HG02938 (cell line): ENCODE results near the gene SMIM44.

ENCODE experiments used
- ATAC-seq: cut with Tn5 transposase; IDR thresholded peaks from one replicate; pipeline ENCODE4 v1.9.1; 2021; ENCODE audit warnings: mild to moderate bottlenecking, moderate library complexity; ENCODE audit not compliant: unreplicated experiment

The SMIM44 gene

DNA sequence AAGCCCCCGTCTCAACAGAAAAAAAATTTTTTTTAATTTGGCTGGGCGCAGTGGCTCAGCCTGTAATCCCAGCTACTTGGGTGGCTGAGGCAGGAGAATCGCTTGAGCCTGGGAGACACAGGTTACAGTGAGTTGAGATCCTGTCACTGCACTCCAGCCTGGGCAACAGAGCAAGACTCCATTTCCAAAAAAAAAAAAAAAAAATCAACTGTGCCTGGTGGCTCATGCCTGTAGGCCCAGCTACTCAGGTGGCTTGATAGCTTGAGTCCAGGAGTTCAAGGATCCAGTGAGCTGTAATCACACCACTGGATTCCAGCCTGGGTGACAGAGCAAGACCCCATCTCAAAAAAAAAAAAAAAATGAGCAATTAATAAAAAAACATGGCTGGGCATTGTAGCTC lies 18.5 kb upstream of the SMIM44 start:
- no peak for ATAC-seq

DNA sequence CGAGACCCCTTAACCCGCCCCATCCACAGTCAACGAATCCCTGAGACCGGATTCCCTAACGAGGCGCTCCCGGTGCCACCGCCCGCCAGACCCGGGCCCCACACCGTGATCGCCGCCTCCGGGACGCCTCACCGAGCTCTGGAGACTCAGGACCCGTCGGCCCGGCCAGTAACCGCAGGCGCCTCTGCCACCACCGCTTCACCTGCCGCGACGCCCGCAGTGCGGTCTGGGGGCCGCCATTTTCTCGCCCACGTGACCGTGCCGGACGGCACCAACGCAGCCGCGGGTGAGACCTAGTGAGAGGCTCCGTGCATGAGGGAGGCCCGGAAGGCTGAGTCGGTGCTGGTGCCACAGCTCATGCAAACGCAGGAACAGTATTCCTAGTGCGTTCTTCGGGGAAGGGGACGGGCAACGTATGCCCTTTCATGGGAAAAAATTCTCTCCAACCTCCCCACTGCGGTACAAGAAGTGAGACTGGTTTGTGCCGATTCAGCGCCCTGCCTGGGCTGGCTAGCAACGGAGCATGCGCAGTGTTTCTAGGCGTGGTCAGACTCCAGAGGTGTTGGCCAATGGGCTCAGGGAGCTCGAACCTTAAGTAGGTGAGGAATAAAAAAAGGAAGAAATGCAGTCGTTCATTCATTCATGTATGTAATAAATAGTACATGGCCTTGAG lies 17.3 kb upstream of the SMIM44 start, which contains the start of gene DOHH:
Gene DOHH (minus strand): TSS at position 246 of the 673 bp plus-strand sequence. CDS start 3,860 bp downstream, outside the sequence.
- ATAC-seq: peak; percentile 74

DNA sequence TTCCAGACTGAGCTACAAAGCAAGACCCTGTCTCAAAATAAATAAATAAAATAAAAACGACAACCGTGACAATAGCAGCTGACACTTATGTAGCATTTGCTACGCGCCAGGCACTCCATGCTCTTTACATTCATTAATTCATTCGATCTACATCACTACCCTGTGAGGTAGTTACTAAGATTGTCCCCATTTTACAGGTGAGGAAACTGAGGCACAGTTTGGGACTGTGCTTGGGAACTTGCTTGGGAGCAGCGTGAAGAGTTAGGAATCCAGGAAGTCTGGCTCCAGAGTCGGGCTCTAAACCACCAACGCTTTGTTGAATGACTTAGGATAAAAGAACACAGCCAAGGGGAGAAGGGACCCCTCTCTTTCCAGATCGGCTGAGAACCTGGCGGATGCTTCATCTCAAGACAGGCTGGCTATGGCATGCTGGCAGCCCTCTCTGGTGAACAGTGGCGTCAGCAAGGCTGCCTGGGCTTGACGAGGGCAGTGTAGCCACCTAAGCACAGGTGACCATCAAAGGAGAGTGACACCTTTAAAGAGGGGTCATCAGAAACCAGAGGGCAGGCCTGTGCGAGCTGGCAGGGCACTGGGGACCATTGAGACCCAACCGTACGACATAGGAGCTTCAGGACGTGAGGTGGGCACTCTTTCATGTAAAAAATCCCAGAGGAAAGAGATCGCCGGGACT lies 16.6 kb upstream of the SMIM44 start:
- ATAC-seq: no peak

DNA sequence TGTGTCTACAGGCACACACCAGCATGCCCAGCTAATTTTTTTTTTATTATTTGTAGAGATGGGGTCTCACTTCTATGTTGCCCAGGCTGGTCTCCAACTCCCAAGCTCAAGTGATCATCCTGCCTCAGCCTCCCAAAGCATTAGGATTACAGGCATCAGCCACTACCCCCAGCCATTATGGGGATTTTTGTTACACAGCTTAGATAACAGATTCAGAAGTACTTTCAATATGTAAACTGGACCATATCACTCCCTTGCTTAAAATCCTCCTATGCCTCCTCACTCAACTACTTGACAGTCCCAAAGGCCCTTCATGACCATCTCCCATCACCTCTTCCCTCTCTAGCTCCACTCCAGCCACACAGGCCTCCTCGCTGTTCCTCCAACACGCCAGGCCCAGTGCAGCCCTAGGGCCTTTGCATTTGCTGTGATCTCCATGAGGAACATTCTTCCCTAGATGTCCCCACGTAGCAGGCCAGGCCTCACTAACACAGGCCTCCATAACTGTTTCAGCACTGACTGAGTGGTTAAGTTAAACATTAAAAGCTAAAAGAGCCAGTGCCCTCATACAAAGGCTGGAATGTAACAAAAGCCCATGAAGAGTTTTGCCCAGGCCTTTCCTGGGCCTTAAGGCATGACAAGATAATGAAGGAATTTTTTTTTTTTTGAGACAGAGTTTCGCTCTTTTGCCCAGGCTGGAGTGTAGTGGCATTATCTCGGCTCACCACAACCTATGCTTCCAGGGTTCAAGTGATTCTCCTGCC lies 14.7 kb upstream of the SMIM44 start:
- ATAC-seq: no peak

DNA sequence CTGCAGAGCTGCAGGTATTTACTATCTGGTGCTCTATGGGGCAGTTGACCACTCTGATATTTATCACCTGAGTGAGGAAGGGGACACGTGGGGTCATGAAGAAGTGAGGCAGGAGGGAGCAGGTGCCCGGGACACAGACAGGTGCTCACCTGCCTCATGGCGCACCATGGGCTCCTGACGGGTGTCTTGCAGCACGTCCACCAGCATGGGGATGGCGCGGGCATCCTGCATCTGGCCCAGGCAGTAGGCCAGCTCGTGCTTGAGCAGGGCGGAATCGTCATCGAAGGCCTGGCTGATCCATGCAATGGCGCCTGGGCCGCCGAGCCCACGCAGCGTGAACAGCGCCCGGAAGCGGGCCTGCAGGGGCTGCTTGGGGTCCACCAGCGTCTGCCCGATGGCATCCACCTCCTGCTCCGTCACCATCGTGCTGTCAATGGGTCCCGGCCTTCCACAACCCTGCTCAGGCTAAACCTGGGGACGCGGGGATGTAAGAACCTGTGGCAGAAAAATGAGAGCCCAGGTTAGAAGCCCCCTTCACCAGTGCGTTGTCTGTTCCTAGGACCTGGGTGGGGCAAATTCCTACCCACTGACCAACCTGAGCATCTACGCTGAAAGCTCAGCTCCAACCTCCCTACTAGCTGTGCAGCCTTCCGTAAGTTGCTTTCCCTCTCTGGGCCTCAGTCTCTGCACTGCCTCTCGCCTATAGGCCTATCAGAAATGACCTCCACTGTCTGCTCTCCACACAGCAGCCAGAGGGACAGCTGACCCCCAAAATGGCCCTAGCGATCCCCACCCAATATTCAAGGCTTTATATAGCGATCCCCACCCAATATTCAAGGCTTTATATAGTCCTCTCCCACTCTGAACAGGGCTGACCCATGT lies 13.4 kb upstream of the SMIM44 start:
- no peak for ATAC-seq

DNA sequence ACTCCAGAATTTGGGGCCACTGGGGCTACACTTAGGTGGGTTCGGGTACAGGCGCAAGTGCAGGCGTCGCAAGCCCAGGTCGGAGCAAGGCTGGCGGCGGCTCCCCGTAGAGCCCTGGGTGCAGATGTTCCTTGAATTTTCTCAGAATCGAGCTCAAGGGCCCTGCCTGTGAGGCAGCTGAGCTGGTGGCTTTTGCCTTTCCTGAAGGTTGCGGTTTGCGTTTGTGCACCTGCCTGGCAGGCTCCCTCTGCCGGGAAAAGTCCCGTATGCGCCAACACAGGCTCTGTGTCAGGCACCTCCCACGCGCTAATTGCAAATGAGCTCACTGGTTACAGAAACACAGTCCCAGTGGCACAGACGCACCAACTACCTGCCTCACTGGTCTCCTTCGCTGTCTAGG lies 11.3 kb upstream of the SMIM44 start:
- no peak for ATAC-seq

DNA sequence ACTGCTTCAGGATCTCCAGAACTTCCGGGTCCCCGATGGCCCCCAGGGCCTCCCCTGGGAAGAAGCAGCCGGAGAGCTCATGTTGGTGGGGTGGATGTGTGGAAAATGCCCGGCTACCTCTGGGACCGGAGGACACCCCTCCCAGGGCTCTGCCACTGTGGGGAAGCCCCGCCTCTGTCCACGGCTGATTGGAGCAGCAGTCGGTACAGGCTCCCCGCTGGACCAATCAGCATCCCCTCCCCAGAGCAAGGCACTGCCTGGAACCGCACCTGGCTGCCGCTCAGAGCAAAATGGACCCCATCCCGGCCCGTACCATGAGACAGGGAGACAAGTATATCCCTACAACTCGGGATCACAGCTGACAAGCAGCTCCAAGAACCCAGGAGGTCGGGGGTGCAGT lies 10.8 kb upstream of the SMIM44 start:
- no peak for ATAC-seq

GRCh38 chr19:3493651-3494050 lies 10.4 kb upstream of the SMIM44 start:
- no peak for ATAC-seq

GRCh38 chr19:3492919-3493318 lies 9.7 kb upstream of the SMIM44 start:
- ATAC-seq: no peak

GRCh38 chr19:3492131-3492839 lies 9.0 kb upstream of the SMIM44 start:
- no peak for ATAC-seq

DNA sequence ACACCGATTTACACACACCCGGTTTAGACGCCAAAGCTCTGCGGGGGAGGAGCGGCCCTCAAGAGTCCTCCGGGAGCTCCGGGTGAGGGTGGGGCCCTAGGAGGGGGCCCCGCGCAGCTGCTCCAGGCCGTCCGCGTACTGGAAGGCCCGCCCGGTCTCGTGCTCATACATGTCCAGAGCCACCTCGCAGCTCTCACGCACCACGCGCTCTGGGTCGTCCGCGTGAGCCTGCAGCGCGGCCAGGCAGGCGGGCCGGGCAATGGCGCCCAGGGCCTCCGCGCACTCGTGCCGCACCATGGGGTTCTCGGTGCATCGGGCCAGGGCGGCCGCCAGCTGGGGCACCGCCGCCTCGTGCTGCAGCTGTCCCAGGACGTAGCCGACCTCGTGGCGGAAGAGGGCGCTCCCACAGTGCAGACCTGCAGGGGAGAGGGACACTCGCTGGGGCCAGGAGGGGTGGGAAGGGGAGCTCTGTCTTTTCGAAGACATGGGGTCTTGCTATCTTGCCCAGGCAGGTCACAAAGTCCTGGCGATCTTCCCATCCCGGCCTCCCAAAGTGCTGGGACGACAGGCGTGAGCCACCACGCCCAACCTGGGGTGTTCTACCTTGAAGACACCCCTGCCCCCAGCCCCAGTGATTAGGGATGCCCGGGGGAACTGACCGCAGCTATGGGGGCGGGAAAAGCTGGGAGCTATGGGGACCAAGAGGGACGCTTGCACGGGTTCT lies 8.3 kb upstream of the SMIM44 start:
- ATAC-seq: no peak

DNA sequence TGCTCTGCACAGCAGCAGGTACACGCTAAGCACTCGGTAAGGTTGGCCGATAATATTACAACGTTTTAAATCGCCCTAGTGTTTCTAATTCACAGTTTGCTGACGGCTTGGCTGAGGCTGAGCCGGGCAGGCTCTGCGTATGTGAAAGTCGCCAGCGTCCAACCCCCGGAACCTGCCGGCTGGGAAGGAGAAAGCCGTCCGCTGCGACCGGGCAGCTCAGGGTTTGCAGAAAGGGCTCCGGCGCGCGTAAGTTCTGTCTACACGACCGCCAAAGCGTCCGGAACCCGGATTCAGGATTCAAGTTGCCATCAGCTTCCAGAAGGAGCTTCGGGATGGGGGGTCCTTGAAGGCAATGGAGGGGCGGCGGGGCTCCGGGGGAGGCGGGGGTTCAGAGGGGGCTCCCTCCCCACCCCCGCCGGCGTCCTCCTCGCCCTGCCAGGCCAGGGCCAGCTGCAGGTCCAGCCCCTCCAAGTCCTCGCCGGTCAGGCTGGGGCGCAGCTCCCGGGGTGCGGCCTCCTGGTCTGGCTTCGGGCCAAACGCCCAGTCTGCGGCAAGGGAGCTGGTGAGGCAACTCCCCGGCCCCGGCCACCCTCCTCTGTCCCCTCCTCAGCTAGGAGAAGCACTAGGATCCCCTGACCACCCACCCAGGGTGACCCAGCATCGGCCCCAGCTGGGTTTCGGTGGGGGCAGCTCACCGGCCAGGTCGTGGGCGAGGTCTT lies 575 bp downstream of the SMIM44 start:
- no peak for ATAC-seq

DNA sequence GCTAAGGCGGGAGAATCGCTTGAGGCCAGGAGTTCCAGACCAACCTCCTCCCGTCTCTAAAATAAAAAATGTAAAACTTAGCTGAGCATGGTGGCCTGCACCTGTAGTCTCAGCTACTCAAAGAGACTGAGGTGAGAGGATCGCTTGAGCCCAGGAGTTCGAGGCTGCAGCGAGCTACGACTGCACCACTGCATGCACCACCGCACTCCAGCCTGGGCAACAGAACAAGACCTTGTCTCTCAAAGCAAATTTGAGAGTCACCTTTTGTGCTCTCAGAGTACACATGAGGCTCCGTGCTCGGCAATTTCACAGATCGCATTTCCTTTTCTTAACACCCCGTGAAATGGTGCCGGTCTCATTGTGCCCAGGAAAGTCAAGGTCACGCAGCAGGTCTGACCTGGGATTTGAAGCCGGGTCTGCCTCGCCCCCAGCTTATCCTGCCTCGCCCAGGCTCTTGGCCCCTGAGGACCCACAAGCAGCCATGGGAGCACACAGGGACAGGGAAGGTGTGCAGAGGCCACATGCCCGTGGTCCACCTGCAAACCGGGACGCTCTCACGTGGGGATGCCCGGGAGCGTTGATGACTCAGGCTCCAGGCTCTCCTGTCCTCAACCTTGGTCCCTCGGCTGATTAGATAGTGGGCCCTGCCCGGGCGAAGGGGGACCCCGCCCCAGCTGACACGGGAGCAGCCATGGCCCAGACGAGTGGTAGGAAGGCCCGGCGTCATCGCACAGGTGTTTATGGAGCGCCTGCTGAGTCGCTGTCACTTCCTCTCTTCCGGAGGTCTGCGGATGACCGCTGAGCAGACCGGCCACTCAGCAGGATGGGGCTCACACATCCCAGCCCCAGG lies 1.8 kb downstream of the SMIM44 start:
- no peak for ATAC-seq

DNA sequence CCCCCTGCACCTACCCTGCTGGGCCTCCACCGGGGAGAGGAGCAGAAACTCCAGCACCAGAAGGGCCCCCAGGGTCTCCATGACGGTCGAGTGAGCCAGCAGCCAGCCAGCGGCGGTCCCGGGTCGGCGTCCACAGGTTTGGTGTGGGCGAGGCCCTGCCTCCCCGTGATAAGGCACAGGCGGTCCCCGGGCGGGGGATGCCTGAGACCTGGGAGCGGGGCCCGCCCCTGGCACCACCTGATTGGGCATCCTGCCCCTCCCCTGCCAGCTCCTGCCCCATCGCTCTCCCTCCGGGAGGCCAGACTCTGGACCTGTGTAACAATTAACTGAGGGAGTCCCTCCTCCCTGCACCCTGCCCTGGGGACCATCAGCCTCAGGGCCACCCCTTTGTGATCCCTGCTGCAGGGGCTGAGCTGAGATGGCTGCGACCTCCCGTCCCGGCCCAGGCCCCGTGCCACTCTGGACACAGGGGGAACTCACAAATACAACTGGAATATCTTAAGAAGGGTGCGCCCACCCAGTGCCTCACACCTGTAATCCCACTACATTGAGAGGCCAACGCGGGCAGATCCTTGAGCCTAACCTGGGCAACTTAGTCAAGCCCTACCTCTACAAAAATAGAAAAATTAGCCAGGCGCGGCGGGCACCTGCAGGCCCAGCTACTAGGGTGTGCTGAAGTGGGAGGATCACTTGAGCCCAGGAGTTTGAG lies 2.7 kb downstream of the SMIM44 start, which contains the start of gene SMIM24:
Gene SMIM24 (minus strand): TSS at position 143 of the 709 bp plus-strand sequence. CDS start 62 bp downstream, at position 81.
- ATAC-seq: no peak

GRCh38 chr19:3479834-3480215 lies 3.4 kb downstream of the SMIM44 start:
- no peak for ATAC-seq

- ATAC-seq: no peak
Observed at GRCh38 chr19:3479177-3479833, 3.9 kb downstream of the SMIM44 start.
